HepG2 (cell line): Measurements from ENCODE around the gene TSPAN15. TPM values are rescaled to one million over a fixed set of nuclear protein-coding genes. Genes with fewer than 3 reads are reported as not detected.
A peak's percentile ranks its signal among the peaks of the same experiment; 100 is the strongest.

Experiments
- ELK4 ChIP-seq: sonication (generic); formaldehyde crosslinking; IDR thresholded peaks from 2 replicates; pipeline ENCODE4 v1.9.0; 2021; ENCODE audit warnings: missing genetic modification reagents, borderline replicate concordance
- FIP1L1 ChIP-seq: fragments of 200-400 bp; formaldehyde crosslinking; IDR thresholded peaks from 2 replicates; pipeline ENCODE4 v1.6.1; 2018; ENCODE audit warnings: low read depth, mild to moderate bottlenecking, low read length, moderate library complexity, borderline replicate concordance; ENCODE audit not compliant: insufficient read depth
- GRHL1 ChIP-seq: sonication (generic); formaldehyde crosslinking; conservative IDR thresholded peaks from 2 replicates; pipeline ENCODE4 v1.8.0; 2022; ENCODE audit warnings: missing genetic modification reagents
- HCFC1 ChIP-seq: fragments of 150-350 bp; IDR thresholded peaks from 2 replicates; pipeline ENCODE4 v1.6.1; 2014; ENCODE audit warnings: low read depth, low read length
- JDP2 ChIP-seq: sonication (generic); formaldehyde crosslinking; IDR thresholded peaks from 2 replicates; pipeline ENCODE4 v1.8.1; 2022; ENCODE audit warnings: missing genetic modification reagents, borderline replicate concordance
- KAT8 ChIP-seq: IDR thresholded peaks from 2 replicates; pipeline ENCODE4 v1.6.1; 2016; ENCODE audit warnings: missing genetic modification reagents, missing compliant biosample characterization
- MAZ ChIP-seq, 2 experiments: sonication (generic) in 1 of 2; formaldehyde crosslinking in 1 of 2; IDR thresholded peaks; 2 replicates each; pipeline versions ENCODE4 v1.5.0 to v1.6.1; 2012 to 2020; ENCODE audit warnings: low read depth in 2 of 2, mild to moderate bottlenecking in 2 of 2, borderline replicate concordance in 1 of 2, improper control_type of control experiment in 1 of 2, low read length in 1 of 2, missing genetic modification reagents in 1 of 2, moderate library complexity in 1 of 2
- NCOA5 ChIP-seq: sonication (generic); formaldehyde crosslinking; IDR thresholded peaks from 2 replicates; pipeline ENCODE4 v1.4.0; 2020; ENCODE audit warnings: missing genetic modification reagents
- NFYC ChIP-seq: IDR thresholded peaks from 2 replicates; pipeline ENCODE4 v1.6.1; 2016; ENCODE audit warnings: missing genetic modification reagents, missing compliant biosample characterization
- NR2C2 ChIP-seq: sonication (generic); formaldehyde crosslinking; IDR thresholded peaks from 2 replicates; pipeline ENCODE4 v1.4.0; 2020; ENCODE audit warnings: missing genetic modification reagents, mild to moderate bottlenecking, moderate library complexity, borderline replicate concordance
- NR2F2 ChIP-seq: IDR thresholded peaks from 2 replicates; pipeline ENCODE4 v1.6.1; 2012; ENCODE audit warnings: low read depth, inconsistent platforms, borderline replicate concordance
- RERE ChIP-seq: IDR thresholded peaks from 2 replicates; pipeline ENCODE4 v1.6.1; 2016; ENCODE audit warnings: low read depth, missing genetic modification reagents, missing compliant biosample characterization
- SALL1 ChIP-seq: sonication (generic); formaldehyde crosslinking; IDR thresholded peaks from 2 replicates; pipeline ENCODE4 v1.8.0; 2022; ENCODE audit warnings: mild to moderate bottlenecking, missing genetic modification reagents
- SNAPC2 ChIP-seq: sonication (generic); formaldehyde crosslinking; IDR thresholded peaks from 2 replicates; pipeline ENCODE4 v1.8.1; 2022; ENCODE audit warnings: mild to moderate bottlenecking, missing genetic modification reagents
- TBL1XR1 ChIP-seq: fragments of 150-350 bp; IDR thresholded peaks from 2 replicates; pipeline ENCODE4 v1.6.1; 2014; ENCODE audit warnings: borderline replicate concordance, low read length; ENCODE audit not compliant: partially characterized antibody
- TCF7 ChIP-seq: sonication (generic); IDR thresholded peaks from 2 replicates; pipeline ENCODE4 v1.6.1; 2016; ENCODE audit warnings: antibody characterized with exemption, low read depth
- ZNF234 ChIP-seq: sonication (generic); formaldehyde crosslinking; conservative IDR thresholded peaks from 2 replicates; pipeline ENCODE4 v1.5.1; 2020; ENCODE audit warnings: mild to moderate bottlenecking, missing genetic modification reagents
- ZNF329 ChIP-seq: sonication (generic); formaldehyde crosslinking; IDR thresholded peaks from 2 replicates; pipeline ENCODE4 v1.9.0; 2021; ENCODE audit warnings: low read depth, mild to moderate bottlenecking, missing genetic modification reagents
- ZNF562 ChIP-seq: sonication (generic); formaldehyde crosslinking; IDR thresholded peaks from 2 replicates; pipeline ENCODE4 v1.8.0; 2022; ENCODE audit warnings: missing genetic modification reagents, borderline replicate concordance
- ZNF780A ChIP-seq: sonication (generic); formaldehyde crosslinking; IDR thresholded peaks from 2 replicates; pipeline ENCODE4 v1.8.0; 2022; ENCODE audit warnings: mild to moderate bottlenecking, missing genetic modification reagents, moderate library complexity
- polyA plus RNA-seq, 8 experiments: library from polyadenylated mRNA; depleted of rRNA in 3 of 8; stranded (reverse) in 7 of 8; unstranded in 1 of 8; fragments of >200 nt; fragmentation: Illumina TruSeq in 4 of 8; extraction: Trizol in 4 of 8; gene quantifications; 2 replicates each; pipeline versions ENCODE4 v1.2.1 to v1.2.3, GENCODE V29; 2011 to 2016; ENCODE audit warnings: low read depth in 4 of 8, missing spikeins in 1 of 8, mixed read lengths in 1 of 8; ENCODE audit not compliant: insufficient read depth in 1 of 8
- total RNA-seq, 5 experiments: library from RNA; depleted of rRNA; stranded (reverse); fragments of >200 nt; fragmentation: Illumina TruSeq; extraction: Trizol; gene quantifications; 2 replicates each; pipeline ENCODE4 v1.2.3, GENCODE V29; 2016; ENCODE audit warnings: low read depth in 1 of 5

The TSPAN15 gene
- total and polyA plus RNA-seq, 2 of the 13 experiments (the other 11 are each of a cell fraction or from before 2014, with no cell fraction given), result 0.27 to 3.2 TPM

- TF ChIP-seq ZNF562 (CRISPR knock-in tag) (no peak), ZNF329 (CRISPR knock-in tag) (no peak), ZNF234 (CRISPR knock-in tag) (no peak), TBL1XR1 (no peak), FIP1L1 (no peak), NFYC (CRISPR knock-in tag) (no peak), SALL1 (CRISPR knock-in tag) (peak; percentile 23; the same call in 1 of the 2 replicates), NCOA5 (CRISPR knock-in tag) (no peak), ELK4 (no peak), HCFC1 (no peak), MAZ (IDR thresholded peaks at IDR 0.05; ENCODE audit: borderline replicate concordance, low read depth, low read length) (0 out of 2 replicates have a peak, but pooled peaks have one; percentile 21), MAZ (CRISPR knock-in tag; IDR thresholded peaks at IDR 0.05; ENCODE audit: low read depth) (no peak), GRHL1 (no peak), TCF7 (no peak), JDP2 (CRISPR knock-in tag) (no peak), KAT8 (CRISPR knock-in tag) (no peak), ZNF780A (CRISPR knock-in tag) (0 out of 2 replicates have a peak, but pooled peaks have one; percentile 16), SNAPC2 (no peak), RERE (no peak), NR2F2 (no peak), NR2C2 (CRISPR knock-in tag) (no peak)
Observed at GRCh38 chr10:69515699-69516259, 64.5 kb downstream of the TSPAN15 start (continued).
